Stimulated activated CD4-positive, alpha-beta T cell treated with anti-CD3 and anti-CD28 coated beads, TNF-alpha, amount 100 ng/mL, for 24 hours (primary cell): ENCODE data around the gene DUSP16.
A peak's percentile ranks its signal among the peaks of the same experiment; 100 is the strongest.
"Not testable (repeated sequence)": the region's sequence is repeated elsewhere in the genome, so short reads cannot be mapped to it uniquely, and the experiment has no call there.

Experiments used
- DNase-seq, 3 experiments: peaks; one replicate each; pipeline ENCODE4 v3.0.0-alpha.2; 2020; ENCODE audit warnings: low read depth in 3 of 3

DUSP16 gene, protein sequence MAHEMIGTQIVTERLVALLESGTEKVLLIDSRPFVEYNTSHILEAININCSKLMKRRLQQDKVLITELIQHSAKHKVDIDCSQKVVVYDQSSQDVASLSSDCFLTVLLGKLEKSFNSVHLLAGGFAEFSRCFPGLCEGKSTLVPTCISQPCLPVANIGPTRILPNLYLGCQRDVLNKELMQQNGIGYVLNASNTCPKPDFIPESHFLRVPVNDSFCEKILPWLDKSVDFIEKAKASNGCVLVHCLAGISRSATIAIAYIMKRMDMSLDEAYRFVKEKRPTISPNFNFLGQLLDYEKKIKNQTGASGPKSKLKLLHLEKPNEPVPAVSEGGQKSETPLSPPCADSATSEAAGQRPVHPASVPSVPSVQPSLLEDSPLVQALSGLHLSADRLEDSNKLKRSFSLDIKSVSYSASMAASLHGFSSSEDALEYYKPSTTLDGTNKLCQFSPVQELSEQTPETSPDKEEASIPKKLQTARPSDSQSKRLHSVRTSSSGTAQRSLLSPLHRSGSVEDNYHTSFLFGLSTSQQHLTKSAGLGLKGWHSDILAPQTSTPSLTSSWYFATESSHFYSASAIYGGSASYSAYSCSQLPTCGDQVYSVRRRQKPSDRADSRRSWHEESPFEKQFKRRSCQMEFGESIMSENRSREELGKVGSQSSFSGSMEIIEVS

GRCh38 chr12:12562585-12563261 is at the start of gene DUSP16:
Gene DUSP16, minus strand, starts transcription at chr12:12562863. Its CDS starts 41,765 bp downstream, at chr12:12521098.
- peak; percentile 37 to 64 (median 48) for DNase-seq

DNA sequence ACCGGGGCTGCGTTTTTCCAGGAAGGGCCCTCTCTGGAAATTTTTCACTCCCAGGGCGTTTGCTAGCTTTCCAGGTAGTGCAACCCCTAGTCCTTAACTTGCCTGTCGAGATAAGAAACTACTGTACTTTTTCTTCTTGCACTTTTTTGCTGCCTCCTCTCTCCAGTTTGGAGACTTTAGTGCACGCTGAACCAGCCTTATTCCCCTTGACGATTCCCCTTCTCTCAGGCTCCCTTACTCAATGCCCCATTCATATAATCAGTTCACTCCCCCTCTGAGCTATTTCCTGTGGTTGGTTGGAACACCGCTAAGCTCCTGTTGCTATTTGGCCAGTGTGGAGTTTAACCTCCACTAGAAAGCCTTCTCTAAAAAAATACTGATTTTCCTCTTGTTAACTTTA is 49.7 kb upstream of the DUSP16 start:
- DNase-seq = no peak

DNA sequence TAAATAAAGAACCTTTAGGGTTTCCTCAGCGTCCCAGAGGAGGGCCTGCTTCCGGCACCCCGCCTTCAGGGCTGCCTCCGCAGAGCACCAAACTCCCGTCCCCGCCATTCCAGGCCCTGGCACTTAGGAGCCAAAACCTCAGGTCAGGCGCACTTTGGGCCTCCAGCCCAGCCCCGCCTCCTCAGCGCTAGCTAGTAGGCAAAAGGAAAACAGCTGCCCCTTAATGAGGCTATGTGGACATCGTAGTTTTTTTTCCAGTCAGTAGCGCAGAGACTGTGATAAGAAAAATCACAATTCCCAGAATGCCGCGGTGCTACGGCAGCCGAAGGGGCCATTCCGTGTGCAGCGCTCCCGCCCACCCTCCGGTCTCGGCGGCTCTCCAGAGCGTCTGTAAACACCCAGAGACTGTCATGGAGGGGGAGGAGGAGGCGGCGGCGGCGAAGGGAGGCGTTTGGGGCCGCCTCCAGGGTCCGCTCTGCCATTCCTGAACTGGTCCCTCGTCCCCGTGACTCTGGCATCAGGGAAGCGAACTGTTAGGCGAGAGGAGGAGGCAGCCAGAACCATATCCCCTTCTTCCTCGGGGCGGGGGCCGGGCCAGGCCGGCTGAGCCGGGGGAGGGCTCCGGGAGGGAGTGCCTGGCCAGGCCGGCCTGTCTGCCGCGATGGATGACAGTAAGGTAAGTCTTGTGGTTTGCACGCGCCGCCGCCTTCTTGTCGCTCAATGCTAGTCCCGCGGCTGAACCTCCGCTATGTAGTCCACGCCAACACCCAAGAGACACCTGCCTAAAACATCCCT is 49.0 kb upstream of the DUSP16 start, which contains the start of gene CREBL2:
Gene CREBL2, plus strand, starts transcription at position 365 of the 795 bp plus-strand sequence. Its CDS starts 297 bp downstream, at position 662.
- DNase-seq = peak; percentile 71 to 84 (median 74)

DNA sequence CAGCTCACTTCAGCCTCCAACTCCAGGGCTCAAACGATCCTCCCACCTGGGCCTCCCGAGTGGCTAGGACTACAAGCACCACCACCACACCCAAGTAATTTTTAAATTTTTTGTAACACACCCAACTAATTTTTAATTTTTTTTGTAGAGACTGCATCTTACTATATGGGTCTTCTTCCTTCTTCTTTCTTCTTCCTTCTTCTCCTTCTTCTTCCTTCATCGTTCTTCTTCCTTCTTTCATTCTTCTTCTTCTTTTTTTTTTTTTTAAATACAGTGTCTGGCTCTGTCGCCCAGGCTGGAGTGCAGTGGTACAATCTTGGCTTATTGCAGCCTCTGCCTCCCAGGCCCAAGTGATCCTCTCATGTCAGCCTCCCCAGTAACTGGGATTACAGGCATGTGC is 48.0 kb upstream of the DUSP16 start:
- DNase-seq = no peak

- DNase-seq = no peak
Observed at GRCh38 chr12:12609692-12610091, 47.0 kb upstream of the DUSP16 start.

GRCh38 chr12:12608557-12608957 is 45.9 kb upstream of the DUSP16 start:
- DNase-seq = no peak

GRCh38 chr12:12606781-12607589 is 44.3 kb upstream of the DUSP16 start:
- no peak for DNase-seq

DNA sequence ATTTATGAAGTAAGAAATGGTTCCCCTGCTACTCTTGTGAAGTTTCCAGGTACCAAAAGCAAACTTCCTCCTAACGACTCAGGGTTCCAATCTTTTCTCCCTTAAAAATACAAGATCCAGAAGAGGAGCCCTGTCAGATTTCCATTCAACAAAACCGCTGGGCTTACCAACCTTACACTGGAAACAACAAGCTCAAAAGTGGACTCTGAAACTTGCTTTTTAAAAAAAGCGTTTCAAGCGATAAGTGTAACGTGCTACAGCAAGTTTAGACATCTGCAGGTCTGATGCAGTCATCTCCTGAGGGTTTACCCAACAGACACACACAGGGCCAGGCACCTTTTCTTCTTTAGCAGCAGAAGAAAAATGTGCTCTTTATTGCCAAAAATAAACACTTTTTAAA is 42.1 kb upstream of the DUSP16 start:
- no peak for DNase-seq

- no peak for DNase-seq
Observed at GRCh38 chr12:12600659-12601058, 38.0 kb upstream of the DUSP16 start.

- no peak for DNase-seq
Observed at GRCh38 chr12:12599750-12600643, 37.3 kb upstream of the DUSP16 start.

- DNase-seq = no peak
Observed at GRCh38 chr12:12598864-12599263, 36.2 kb upstream of the DUSP16 start.

DNA sequence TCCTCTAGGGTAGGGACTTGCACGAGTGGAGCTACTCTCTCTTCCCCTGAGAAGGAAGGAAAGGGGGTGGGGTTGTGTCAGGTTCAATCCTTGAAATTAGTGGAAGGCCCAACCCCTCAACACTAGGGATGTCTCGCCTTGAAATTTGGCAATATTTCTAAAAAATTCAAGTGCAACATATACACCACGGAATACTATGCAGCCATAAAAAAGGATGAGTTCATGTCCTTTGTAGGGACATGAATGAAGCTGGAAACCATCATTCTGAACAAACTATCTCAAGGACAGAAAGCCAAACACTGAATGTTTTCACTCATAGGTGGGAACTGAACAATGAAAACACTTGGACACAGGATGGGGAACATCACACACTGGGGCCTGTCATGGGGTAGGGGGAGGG is 33.9 kb upstream of the DUSP16 start:
- DNase-seq = not testable (repeated sequence)

- not testable (repeated sequence) for DNase-seq
Observed at GRCh38 chr12:12595929-12596328, 33.3 kb upstream of the DUSP16 start.

DNA sequence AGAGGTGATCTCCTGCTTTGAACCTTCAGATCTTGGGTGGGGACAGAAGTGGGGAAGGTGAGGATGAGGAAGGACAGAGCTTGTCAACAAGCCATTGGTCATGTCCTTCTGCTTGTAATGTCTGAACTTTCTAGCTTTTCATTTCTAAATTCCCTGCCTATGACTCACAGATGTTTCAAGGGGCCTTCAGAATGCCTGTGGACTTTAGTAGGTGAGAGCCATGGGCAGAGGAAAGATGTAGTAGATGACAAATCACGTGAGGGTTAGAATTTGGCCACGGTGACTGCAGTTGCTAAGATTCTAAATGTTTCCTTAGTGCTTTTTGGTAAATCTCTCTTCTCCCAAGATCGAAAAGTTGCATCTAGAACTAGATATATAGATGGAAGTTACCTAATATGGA is 30.3 kb upstream of the DUSP16 start:
- DNase-seq = no peak

GRCh38 chr12:12590961-12591360 is 28.3 kb upstream of the DUSP16 start:
- no peak for DNase-seq

DNA sequence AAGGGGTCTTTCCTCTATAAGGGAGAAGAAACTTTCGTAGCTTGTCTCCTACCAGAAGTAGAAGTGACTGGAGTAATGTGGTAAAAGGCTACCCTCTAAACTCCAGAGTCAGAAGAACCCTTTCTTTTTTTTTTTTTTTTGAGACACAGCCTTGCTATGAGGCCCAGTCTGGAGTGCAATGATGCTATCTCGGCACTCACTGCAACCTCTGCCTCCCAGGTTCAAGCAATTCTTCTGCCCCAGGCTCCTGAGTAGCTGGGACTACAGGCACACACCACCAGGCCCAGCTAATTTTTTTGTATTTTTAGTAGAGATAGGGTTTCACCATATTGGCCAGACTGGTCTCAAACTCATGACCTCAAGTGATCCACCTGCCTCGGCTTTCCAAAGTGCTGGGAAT is 25.8 kb upstream of the DUSP16 start:
- DNase-seq = not testable (repeated sequence)

GRCh38 chr12:12587878-12588277 is 25.2 kb upstream of the DUSP16 start:
- DNase-seq = no peak

DNA sequence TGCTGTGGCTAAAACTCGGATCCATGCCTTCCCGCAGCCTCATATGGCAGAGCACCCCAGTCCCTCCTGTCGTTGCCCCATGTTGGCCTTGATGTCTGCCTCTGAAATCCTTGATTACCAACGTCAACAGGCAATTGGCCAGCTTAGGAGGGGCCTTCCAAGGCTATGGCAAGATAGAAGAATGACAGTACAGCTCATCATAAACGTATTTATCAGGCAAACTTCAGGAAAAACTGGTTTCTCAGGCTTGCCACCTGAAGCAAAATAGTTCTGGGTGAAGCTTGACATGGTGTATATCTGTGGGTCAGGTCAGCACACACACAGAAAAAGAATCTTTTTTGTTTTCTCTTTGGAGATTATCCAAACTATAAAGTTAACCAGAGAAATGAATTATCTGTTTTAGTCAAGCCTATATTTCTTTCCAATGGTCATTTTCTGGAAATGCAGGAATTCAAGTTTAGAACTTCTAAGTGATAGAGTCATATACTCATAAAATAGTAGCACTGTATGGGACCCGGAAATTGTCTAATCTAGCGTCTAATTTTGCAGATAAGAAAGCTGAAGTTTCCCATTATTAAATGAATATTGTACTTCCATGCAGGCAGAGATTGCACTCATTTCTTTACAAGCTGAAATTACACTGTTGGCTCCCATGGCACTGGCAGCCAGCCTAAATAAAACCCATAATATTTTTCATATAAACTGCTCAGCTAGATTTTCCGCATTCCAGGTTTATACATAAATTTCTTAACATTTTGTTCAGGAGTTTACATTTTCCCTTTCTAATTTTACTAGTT is 24.4 kb upstream of the DUSP16 start:
- DNase-seq = no peak
